DMS153 treated with DMSO at 0.1 percent for 48 hours (cell line): ENCODE data around the gene IL10.

Experiments
- DNase-seq: peaks from one replicate; lab custom pipeline; 2025; ENCODE audit not compliant: unreplicated experiment; lab: John Stamatoyannopoulos, UW

Gene IL10

DNA sequence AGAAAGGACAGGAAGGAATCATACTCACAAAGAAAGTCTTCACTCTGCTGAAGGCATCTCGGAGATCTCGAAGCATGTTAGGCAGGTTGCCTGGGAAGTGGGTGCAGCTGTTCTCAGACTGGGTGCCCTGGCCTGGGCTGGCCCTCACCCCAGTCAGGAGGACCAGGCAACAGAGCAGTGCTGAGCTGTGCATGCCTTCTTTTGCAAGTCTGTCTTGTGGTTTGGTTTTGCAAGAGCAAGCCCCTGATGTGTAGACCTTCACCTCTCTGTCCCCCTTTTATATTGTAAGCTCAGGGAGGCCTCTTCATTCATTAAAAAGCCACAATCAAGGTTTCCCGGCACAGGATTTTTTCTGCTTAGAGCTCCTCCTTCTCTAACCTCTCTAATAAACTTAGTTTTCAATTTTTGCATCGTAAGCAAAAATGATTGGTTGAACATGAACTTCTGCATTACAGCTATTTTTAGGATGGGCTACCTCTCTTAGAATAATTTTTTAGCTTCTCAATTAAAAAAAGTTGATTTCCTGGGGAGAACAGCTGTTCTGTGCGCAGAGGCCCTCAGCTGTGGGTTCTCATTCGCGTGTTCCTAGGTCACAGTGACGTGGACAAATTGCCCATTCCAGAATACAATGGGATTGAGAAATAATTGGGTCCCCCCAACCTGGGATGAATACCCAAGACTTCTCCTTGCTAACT, at the start of gene IL10:
Gene IL10, minus strand, starts transcription at position 252 of the 695 bp plus-strand sequence. Its CDS starts 59 bp downstream, at position 193.
- no peak for DNase-seq

DNA sequence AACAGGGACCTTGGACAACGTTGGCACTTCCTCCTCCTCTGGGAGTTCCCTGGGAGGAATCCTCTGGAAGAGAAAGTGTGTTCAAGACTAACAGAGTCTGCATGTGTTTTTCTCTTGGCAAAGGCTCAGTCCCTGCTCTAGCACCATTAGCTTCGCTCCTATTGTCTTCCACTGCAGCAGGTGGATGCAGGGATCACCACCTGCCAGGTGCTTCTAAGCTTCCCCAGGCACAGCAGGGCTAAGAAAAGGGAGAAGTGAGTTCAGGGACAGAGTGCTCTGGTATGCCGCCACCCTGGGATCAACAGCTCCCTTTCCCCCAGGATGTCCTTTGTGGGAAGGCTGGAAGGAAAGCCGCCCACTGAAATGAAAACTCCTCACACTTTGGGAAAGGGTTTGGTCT, 49.2 kb upstream of the IL10 start:
- no peak for DNase-seq

DNA sequence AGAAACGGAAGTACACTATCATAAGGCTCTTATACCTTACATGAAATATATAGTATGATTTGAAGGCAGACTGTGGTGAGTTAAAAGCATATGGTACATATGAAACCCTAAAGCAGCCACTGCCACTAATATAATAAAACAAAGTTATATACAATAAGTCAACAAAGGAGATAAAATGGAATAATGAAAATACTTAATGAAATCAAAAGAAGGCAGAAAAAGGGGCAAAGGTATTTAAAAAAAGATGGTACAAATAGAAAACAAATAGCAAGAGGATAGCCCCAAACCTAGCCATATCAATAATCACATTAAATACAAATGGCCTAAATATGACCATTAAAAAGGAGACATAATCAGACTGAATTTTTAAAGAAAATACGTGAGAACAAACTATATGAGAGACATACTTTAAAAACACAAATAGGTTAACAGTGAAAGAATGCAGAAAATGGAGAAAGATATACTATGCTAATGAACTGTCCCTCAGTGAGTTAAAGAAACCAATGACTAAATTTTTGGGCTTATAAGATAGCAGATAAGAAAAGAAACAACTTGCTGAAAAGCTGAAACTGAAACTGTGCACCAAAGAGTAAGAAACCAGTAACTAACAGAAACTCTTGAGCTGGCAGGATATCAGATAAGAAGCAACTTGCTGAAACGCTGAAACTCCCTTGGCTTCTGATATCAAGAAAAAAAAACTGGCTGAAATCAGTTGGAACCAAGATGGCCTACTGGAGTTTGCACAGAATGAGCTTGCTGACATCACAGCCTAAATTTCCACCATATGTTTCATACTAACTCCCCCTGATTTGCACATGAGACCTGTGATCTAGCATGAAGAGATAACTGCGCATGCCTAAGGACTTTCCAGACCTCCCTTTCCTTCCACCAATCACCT, 44.3 kb upstream of the IL10 start:
- no peak for DNase-seq

DNA sequence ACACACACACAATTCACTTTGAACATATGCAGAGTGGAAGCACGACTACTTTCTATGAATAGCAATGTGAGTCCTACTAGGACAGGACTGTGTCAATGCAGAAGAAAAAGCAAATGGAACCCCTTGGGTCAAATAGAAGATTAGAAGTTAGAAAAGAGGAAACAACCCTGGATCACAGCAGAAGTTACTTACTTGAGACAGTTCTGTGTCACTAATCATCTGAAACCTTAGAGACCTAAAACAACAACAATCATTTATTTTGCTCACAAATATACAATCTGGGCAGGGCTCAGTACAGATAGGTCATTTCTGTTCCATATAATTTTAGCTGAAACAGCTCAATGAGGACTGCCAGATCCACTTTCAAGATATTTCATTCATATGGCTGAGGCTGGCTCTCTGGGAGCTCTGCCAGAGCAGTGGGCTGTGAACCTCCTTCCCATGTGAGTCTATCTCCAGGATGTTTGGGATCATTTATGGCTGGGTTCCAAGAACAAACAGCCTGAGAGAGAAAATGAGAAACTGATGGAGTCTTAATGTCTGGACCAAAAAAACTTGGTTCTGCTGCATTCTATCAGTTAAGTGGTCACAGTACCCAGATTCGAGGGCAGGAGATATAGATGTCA, 42.5 kb upstream of the IL10 start:
- no peak for DNase-seq

DNA sequence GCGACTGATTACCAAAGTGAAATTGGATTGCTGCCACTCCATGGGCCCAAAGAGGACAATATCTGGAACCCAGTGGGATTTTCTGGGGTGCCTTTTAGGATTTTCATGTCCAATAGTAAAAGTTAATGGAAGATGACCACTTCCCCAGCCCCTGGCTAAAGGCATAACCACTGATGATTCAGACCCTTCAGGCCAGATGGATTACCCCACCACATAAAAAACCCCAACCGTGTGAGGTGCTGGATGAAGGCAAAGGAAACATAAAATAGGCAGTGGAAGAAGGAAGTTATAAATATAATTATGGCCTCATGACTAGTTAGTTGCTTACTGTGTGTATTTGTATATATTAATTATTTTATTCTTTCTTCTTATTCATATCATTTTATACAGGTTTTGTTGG, 40.2 kb upstream of the IL10 start:
- no peak for DNase-seq

DNA sequence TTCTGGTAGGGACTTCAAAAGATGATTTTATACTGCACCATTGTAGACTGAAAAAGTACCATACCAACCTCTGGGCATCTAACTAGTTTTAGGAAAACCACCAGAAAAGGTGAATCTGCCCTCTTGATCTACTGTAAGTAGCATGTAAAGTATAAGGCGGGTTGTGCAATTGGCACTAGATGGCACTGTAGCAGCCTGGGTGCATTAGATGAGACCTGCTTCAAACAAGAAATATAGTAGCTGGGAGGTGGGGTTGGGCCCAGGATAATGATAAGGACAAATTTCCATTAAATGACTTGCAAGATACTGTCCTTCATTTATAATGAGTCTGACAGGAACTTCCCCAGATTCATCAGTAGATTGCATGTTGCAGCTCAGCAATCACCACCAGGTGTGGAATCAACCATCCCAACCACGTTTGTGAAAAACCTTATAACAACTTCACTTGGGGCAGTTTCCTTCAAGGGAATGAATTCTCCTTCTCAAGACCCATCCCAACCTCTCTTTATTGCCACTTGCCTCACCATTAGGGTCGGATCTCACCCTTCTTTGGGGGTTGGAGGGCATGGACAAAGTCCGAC, 37.3 kb upstream of the IL10 start:
- DNase-seq = no peak

DNA sequence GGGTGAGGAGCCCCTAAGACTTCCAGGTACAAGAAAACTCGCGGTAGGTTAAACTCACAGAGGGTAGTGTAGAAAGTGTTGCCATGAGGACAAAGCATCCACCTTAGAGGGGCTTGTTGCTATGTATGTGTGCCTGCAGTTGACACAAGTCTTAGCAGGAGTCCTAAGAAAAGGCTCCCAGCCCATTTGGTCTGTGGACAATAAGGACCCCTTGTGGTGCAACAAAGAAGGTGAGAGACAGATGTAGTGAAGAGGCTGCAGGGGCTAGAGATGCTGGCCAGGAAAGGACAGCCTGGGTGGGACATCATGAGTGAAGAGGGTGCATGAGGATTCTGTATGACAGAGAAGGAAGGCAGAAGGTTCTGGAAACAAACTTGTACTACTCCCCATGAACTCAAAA, 36.3 kb upstream of the IL10 start:
- DNase-seq = no peak

DNA sequence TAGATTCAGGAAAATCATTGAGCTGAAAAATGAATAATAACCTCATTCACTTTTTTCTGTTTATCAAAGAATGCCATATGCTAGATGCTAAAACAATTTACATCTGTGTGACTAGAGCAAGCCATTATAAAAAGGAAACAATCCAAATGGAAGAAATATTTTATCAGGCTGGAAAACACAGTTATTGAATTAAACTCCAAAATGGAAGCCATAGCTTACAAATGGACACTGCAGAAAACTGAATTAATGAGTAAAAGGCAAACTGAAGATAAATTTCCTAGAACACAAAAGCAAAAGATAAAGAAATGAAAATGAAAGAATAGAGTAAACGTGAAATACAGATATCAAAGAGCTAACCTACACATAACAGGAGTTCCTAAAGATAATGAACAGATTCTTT, 33.1 kb upstream of the IL10 start:
- no peak for DNase-seq

DNA sequence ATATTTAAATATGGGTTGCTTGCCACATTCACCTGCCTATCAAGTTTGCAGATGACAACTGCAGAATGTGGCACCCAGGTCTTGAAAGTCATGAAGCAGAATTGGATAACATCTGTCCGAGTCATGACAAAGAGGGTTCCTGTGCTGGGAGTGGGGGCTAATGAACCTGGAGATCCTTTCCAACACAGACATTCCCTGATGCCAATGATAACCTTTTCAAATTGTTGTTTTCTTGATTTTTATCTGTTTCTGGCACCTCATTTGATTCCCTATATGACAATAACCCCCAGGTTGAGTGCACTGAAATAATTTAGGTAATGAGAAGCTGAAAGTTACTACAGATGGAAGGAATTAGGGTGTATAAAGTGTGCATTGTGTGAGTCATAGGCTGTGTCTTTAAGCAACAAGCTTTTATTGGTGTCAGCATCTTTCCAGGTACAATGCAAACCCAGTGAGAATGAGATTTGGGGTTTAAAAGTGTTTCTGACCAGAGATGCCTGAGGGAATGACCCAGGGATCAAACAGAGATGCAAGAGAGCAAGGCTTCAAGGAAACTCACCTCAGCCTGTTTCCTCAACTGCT, 32.0 kb upstream of the IL10 start:
- no peak for DNase-seq

DNA sequence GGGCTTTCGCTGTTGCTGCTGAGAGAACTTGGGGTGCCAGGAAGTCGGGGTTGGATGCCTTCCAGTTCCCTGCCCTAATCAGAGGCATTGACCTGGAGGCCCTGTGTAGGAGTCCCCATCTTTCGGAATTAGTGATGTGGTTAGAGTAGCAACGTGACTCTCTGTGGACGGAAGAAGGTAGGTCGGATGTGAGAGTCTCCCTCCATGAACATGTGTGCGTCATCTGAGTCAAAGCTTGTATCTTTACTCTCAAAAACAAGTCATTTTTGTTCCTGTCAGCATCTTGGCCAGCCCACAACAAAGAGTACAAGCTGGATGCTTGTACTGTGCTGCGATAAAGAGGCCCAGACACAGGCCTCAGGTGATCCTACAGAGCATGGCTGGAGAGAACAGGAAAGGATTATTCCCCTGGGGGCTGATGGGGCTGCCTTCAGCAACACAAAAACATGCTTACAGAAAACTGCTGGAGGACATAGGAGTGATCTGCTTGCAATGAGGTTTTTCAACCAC, 31.0 kb upstream of the IL10 start:
- DNase-seq = no peak

DNA sequence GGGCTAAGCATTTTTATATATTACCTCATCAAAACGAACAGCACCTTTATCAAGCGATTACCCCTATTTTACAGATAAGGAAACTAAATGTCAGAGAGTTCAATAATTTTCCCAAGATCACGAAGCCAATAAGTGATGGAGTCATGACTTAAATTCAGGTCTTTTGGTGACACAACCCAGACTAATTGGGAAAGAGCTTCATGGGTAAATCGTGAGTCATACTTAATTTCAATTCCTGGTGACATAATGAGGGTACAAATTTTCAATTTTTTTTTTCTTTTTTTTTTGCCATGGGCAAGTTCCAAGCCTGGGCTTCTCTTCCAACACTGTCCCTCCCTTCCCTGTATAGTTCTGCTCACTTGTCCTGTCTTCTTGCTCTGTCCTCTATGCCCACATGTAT, 30.1 kb upstream of the IL10 start:
- no peak for DNase-seq

DNA sequence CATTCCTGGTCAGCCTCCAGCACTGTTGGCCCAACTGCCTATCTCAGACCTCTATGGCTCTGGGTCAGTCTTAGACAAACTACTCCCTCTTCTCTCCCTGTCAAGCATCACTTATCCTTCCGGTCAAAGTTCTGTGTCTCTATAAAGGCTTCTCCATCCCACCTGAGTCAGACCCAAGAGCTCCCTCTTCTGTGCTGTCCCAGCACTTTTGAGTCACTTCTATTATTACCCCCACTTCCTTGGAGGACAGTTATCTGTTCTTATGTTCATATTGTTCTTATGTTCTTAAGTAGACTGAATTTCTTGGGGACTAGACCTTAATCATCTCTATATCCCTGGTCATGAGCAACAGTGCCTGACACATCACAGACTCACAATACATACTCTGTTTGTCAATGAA, 29.2 kb upstream of the IL10 start:
- DNase-seq = no peak

DNA sequence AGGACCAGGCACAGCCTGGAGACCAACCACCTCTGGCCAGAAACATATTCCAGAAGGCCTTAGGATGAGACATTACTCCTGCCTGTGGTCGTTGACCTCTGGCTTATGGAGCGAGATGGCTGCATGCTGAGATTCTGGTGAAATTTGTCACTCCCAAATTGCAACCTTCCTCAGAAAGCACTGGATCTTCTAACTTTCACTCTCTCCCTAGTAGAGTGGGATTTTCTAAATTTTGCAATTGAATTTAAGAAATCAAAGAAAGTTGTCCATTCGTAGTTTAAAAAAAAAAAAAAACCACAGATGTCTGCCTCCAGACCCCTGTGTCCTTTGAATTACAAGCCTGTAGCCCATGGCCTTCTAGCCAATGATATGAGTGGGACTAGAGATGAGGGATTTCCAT, 28.6 kb upstream of the IL10 start:
- no peak for DNase-seq

DNA sequence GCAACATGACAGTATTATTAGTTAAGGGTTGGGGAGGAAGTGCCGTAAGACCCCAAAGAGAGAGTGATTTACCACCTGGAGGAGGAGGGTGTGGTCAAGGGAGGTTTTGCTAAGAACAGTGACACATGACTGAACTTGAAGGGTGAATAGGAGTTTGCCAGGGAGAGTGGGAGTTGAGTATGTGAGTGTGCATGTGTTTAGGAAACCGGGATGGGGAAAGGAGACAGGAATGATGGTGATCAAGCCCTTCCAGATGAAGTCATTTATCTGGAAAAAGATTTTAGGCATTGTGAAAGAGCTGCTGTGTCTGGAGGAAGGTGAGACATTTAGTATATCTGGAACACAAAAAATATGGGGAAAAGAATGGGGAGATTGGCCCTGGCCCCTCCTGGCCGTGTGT, 28.1 kb upstream of the IL10 start:
- DNase-seq = no peak

DNA sequence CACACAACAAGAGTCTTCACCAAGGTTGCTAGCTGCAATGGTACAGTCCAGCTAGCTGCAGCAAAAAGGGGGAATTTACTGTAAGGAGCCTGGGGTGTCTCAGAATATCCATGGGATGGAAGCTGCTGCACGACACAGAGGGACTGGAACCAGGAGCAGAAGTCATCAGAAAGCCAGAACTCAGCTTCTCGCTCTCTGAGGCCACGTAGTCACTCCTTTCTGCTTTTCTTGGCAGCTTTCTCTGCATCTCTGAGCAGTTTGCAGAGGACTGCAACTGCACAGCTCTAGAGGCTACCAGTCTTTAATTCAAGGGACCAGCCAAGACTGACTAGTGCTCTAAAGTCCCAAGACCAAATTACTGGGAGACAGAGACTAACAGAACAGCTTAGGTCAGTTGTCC, 27.0 kb upstream of the IL10 start:
- DNase-seq = no peak

DNA sequence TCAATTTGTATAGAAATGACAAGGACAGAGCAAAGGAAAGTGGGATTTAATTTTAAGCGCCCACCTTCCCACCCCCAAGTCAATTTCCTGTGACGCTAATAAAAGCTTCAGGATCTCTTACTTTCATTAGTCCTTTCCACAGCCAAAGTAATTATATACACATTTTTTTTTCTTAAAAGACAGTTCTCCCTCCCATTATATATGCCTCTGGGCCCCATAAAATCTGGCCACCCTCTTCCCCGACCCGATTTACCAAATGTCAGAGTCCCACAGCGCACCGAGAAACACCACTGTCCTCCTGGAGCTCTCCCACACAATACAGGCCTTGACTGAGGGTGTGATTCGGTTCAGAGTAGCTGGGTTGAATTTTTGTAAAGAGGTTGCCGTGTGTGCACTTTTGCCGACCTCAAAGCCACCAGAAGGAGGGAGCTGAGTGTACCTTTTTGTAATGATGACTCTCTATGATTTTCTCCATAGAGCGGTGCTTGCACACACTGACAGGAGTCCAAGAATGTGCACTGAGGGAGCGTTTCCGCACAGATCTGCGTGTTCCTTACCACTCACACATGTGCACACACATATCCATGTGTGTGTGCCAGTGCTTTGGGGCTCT, 26.2 kb upstream of the IL10 start:
- DNase-seq = no peak

DNA sequence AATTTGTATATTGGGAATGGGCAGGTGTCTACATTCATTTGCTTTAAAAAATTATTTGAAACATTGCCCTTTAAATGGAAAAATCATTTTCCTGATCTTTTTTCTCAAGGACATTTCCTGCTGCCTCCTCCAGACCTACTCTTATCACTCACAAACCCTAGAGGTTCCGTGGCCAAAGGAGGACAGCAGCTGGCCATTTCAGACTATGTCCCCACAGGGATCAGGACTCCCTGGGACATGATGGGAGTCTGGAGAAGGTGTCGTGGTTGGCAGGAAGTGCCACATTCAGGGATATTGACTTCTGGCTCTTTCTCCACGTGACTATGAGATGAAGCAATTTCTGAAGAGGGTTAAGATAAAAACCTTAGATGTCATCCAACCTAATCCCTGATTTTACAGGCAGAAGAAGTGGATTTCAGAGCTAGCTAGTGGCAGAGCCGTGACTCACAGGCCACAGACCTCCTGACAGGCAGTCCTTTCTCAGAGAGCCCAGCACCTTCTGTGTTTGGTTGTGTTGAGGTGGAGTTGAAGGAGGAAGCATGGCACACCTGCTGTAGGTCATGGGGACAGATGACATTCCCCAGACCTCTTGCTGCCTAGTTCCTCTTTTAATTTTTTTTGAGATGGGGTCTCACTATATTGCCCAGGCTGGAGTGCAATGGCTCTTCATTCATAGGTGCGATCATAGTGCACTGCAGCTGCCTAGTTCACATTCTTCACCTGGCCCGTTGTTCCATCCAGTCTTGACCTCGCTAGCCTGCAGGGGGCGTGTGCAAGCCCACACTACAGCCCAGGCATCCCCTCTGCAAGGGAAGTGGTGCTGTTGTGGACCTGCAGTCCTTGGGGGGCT, 25.5 kb upstream of the IL10 start:
- DNase-seq = no peak

DNA sequence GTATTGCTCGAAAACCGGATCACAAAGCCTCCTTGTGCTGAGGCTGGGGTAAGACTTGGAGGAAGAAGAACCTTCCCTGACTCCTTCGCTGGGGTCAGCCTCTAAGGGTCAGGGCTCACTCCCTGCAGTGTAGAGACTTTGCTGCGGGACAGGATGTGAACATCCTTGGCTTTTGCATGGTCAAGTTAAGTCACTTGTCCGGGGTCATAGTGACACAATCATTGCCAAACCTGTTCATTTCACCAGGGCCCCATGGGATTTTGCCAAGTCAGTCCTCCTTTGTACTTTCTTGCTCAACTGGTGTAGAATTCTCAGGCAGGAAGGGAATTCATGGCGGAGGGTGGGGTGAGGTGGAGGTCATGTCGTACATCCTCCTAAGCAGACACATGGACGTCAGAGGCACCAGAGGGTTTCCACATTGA, 24.7 kb upstream of the IL10 start:
- DNase-seq = no peak

DNA sequence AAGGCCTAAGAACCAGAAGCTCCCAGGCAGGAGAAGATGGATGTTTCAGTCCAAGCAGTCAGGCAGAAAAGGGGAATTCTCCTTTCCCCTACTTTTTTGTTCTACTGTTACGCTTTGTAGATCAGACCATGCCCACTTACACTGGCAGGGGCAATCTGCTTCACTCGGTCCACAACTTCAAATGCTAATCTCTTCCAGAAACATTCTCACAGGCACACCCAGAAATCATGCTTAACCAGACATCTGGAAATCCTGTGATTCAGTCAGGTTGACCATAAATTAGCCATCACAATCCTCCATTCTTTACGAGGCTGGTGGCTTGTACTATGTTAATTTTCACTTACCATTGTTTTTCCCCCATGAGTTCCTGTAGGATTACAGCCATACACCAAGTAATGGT, 23.8 kb upstream of the IL10 start:
- DNase-seq = no peak
